ENCODE results near the gene MUL1. TPM values are rescaled to one million over a fixed set of nuclear protein-coding genes. Genes with fewer than 3 reads are reported as not detected.

Gene MUL1
- total RNA-seq, 3 donors from 2014 or later (not counting 1 experiment from before 2014, with no cell fraction given): 21.0 to 29.5 (median 28.8) TPM

- ATAC-seq (no peak), DNase-seq (no peak)
- Histone ChIP-seq H3K9me3 (ENCODE audit: control insufficient read depth, insufficient read depth, low read length) (no peaks in the 10 kb centered on the region), H3K4me1 (ENCODE audit: control insufficient read depth, insufficient read depth, low read length) (peaks cover 15% of the 10 kb centered on the region), H3K27me3 (ENCODE audit: control insufficient read depth, insufficient read depth, low read length) (no peaks in the 10 kb centered on the region), H3K4me3 (ENCODE audit: low read length) (no peak overlapping the region), H3K36me3 (ENCODE audit: control insufficient read depth, insufficient read depth, low read length) (peaks cover 27% of the 10 kb centered on the region), H3K27ac (ENCODE audit: low read length) (no peak overlapping the region)
- Mint-ChIP-seq H3K36me3 (no peaks in the 10 kb centered on the region), H3K4me1 (peaks cover 23 to 28% of the 10 kb centered on the region in 2 donors), H3K27me3 (ENCODE audit: low read depth in 2 of 2) (no peaks in the 10 kb centered on the region), H3K9me3 (no peaks in the 10 kb centered on the region), H3K4me3 (peak overlapping the region; percentile 69), H3K27ac (peak overlapping the region in 1 of 2 donors; percentile 94)
- no peak for TF ChIP-seq CTCF (IDR thresholded peaks at IDR 0.05)
- intact Hi-C loops (cut with micrococcal nuclease): no loop called here
- WGBS (ENCODE audit: insufficient coverage): 87% methylated on average over 1 of the region's 1 CpG
Measured at GRCh38 chr1:20505488-20505887, 2.5 kb downstream of the MUL1 start.

- no peak for ATAC-seq
- TF ChIP-seq CTCF (IDR thresholded peaks at IDR 0.05): no peak
- Mint-ChIP-seq H3K4me3 (no peak overlapping the region), H3K9me3 (no peaks in the 10 kb centered on the region), H3K27ac (no peak overlapping the region), H3K36me3 (no peaks in the 10 kb centered on the region), H3K4me1 (peaks cover 11 to 13% of the 10 kb centered on the region in 2 donors), H3K27me3 (ENCODE audit: low read depth in 2 of 2) (no peaks in the 10 kb centered on the region)
- no peaks in the 10 kb centered on the region for H3K4me1 ChIP-seq (ENCODE audit: control insufficient read depth, insufficient read depth, low read length)
- intact Hi-C loops (cut with micrococcal nuclease): no loop called here
- 94% methylated on average over 17 of the region's 17 CpGs for WGBS (ENCODE audit: insufficient coverage)
- DNase-seq: no peak
- H3K4me3 ChIP-seq (ENCODE audit: low read length): no peak overlapping the region
- no peak overlapping the region for H3K27ac ChIP-seq (ENCODE audit: low read length)
- H3K9me3 ChIP-seq (ENCODE audit: control insufficient read depth, insufficient read depth, low read length): no peaks in the 10 kb centered on the region
- peaks cover 47% of the 10 kb centered on the region for H3K36me3 ChIP-seq (ENCODE audit: control insufficient read depth, insufficient read depth, low read length)
- no peaks in the 10 kb centered on the region for H3K27me3 ChIP-seq (ENCODE audit: control insufficient read depth, insufficient read depth, low read length)
Measured at GRCh38 chr1:20500716-20501115, 7.2 kb downstream of the MUL1 start.

- WGBS (ENCODE audit: insufficient coverage): 98% methylated on average over 14 of the region's 14 CpGs
- H3K36me3 Mint-ChIP-seq: no peaks in the 10 kb centered on the region
Measured at GRCh38 chr1:20499718-20500117, 8.2 kb downstream of the MUL1 start.

More at GRCh38 chr1:20499718-20500117, 8.2 kb downstream of the MUL1 start:
- no peak for DNase-seq
- Histone ChIP-seq H3K4me1 (ENCODE audit: control insufficient read depth, insufficient read depth, low read length) (no peaks in the 10 kb centered on the region), H3K4me3 (ENCODE audit: low read length) (no peak overlapping the region), H3K36me3 (ENCODE audit: control insufficient read depth, insufficient read depth, low read length) (peaks cover 44% of the 10 kb centered on the region), H3K27ac (ENCODE audit: low read length) (no peak overlapping the region), H3K9me3 (ENCODE audit: control insufficient read depth, insufficient read depth, low read length) (no peaks in the 10 kb centered on the region), H3K27me3 (ENCODE audit: control insufficient read depth, insufficient read depth, low read length) (no peaks in the 10 kb centered on the region)
- no peak for TF ChIP-seq CTCF (IDR thresholded peaks at IDR 0.05)
- no peaks in the 10 kb centered on the region for H3K27me3 Mint-ChIP-seq (ENCODE audit: low read depth in 2 of 2)
- ATAC-seq: no peak
- intact Hi-C loops (cut with micrococcal nuclease): no loop called here
- no peaks in the 10 kb centered on the region for H3K9me3 Mint-ChIP-seq
- H3K4me3 Mint-ChIP-seq: no peak overlapping the region
- no peak overlapping the region for H3K27ac Mint-ChIP-seq
- peaks cover 8% of the 10 kb centered on the region in 2 donors for H3K4me1 Mint-ChIP-seq

Data from natural killer cell (primary cell).